HL-60/S4 (cell line): ENCODE measurements around the gene TSPAN16.
"Not testable (repeated sequence)": the region's sequence is repeated elsewhere in the genome, so short reads cannot be mapped to it uniquely, and the experiment has no call there.

Experiments used
- in situ Hi-C: fragments of 300-500 bp; cut with MboI; formaldehyde crosslinking; loops from 2 replicates; pipeline ENCODE4 v1.14.3; 2022; ENCODE audit warnings: low sequenced_read_pairs

The TSPAN16 gene

DNA sequence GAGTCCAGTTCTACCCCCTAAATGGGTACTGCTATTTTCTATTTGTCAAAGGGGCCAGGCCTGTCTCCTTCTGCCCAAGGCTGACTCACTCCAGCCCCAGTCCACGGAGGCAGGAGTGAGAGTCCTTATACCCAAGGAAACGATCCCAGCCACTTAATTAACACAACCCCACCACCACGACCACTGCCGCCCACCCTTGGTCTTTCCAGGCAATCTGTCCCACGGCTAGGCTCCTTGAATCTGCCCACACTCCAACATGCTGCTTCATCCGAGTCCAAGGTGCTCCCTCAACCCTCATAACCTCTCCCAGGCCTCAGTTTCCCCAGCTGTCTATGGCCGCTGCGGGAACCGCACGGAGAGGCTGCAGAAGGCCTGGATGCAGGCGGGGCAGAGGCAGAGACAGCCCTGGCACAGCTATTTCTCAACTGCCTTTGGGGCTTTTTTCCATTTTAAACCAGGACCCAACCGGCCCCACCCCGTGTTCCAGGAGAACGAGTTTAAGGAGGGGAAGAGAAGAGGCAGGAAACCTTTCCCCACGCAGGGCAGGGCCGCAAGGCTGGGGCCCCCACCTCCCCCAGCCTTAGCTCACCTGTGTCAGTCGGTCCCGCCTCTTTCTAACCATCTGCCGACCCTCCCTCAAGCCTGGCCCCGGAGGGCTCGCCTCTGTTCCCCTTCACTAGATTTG, 42.8 kb downstream of the TSPAN16 start:
- in situ Hi-C loops, result no loop called here

- in situ Hi-C loops, result no loop called here
Measured at GRCh38 chr19:11339254-11340098, 43.5 kb downstream of the TSPAN16 start, which contains the start of gene RAB3D. Gene RAB3D, minus strand, starts transcription at chr19:11339657. Its CDS starts 2,258 bp downstream, at chr19:11337399.

DNA sequence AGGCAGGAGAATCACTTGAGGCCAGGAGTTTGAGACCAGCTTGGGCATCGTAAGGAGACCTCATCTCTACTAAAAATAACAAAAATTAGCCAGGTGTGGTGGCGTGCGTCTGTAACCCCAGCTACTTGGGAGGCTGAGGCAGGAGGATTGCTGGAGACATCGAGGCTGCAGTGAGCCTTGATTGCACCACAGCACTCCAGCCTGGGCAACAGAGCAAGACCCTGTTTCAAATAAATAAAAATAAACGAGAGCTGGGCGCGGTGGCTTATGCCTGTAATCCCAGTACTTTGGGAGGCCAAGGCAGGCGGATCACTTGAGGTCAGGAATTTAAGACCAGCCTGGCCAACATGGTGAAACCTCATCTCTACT, 44.1 kb downstream of the TSPAN16 start:
- in situ Hi-C loops, result not testable (repeated sequence)

DNA sequence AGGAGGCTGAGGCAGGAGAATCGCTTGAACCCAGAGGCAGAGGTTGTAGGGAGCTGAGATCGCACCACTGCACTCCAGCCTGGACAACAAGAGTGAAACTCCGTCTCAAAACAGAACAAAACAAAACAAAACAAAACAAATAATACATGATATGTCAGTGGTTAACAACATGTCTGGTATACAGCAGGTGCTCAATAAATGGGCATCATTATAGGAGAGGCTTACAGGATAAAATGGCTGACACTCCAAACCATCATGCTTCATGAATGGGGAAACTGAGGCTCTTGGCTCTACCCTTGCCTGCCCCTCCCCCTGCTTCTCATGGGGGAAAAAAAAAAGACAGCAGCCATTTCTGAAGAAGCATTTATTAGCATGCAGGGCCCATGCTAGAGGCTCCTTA, 46.5 kb downstream of the TSPAN16 start:
- in situ Hi-C loops, result no loop called here

- in situ Hi-C loops, result no loop called here
Measured at GRCh38 chr19:11345122-11345803, 49.3 kb downstream of the TSPAN16 start.

- in situ Hi-C loops, result no loop called here
Measured at GRCh38 chr19:11346104-11346940, 50.4 kb downstream of the TSPAN16 start, which contains the start of the genes CCDC159 and TMEM205. Gene CCDC159, plus strand, starts transcription at chr19:11346519. Its CDS starts 88 bp downstream, at chr19:11346607. Gene TMEM205, minus strand, starts transcription at chr19:11346268. Its CDS starts 649 bp downstream, at chr19:11345619.

DNA sequence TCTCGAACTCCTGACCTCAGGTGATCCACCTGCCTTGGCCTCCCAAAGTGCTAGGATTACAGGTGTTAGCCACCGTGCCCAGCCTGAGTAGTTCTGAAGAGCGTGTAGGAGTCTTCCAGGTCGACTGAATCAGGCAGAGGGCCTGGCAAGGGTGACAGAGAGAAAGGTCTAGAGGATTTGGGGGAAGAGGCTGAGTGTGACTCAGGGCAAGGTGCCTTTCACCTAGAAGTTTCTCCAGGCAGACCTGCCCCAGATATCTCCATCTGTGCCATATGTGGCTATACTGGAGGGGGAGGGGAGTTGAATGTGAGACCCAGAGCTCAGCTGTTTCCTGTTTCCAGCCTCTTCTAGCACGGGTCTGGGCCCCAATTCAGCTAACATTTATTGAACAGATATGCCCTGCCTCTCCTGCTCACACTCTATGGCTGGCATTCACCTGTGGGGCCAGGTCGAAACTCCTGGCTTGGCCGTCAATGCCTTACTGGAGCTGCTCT, 51.6 kb downstream of the TSPAN16 start:
- in situ Hi-C loops, result no loop called here

DNA sequence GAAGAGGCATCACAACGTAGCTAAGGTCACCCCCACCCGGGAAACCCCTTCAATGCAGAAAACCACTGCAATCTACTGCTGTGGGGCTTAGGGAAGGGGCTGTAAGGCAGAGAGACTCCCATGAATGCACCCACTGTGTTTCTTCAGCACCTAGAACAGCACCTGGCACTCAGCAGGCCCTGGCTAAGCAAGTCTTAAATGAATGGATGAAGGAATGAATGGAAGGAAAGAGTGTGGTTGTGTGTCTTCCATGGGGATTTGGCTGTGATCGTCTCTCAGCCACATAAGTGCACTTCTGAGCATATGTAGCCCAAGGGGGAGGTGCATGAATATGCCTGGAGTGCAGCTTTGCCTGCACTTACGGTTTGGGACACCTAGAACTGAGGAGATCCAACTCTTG, 53.2 kb downstream of the TSPAN16 start:
- in situ Hi-C loops, result no loop called here

DNA sequence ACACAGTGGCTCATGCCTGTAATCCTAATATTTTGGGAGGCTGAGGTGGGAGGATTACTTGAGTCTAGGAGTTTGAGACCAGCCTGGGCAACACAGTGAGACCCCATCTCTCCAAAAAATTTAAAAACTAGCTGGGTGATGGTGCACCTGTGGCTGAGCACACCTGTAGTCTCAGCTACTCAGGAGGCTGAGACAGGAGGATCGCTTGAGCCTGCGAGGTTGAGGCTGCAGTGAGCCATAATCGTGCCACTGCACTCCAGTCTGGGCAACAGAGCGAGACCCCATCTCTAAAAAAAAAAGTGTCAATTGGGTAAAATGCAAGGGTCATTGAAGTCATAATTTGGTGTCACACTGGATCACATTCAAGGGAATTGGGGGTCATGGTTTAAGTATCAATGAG, 58.1 kb downstream of the TSPAN16 start:
- in situ Hi-C loops, result not testable (repeated sequence)

- in situ Hi-C loops, result no loop called here
Measured at GRCh38 chr19:11355160-11356073, 59.5 kb downstream of the TSPAN16 start, which contains the start of gene PLPPR2. Gene PLPPR2, plus strand, starts transcription at chr19:11355432. Its CDS starts 2,242 bp downstream, at chr19:11357674.

DNA sequence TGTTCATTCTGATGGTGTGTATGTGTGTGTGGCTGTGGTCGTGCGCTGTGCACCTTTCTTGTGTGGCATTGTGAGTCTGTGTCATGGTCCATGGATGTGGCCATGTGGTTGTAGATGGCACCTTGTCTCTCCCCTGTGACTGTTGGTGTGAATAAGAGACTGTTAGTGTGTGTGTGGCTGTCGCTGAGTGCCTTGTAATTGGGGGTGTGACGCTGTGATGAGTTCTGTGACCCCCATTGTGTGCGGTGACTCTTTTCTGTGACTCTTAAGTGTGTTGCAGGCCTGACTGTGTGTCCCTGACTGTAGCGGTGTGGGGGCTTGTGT, 60.1 kb downstream of the TSPAN16 start:
- in situ Hi-C loops, result no loop called here

- in situ Hi-C loops, result no loop called here
Measured at GRCh38 chr19:11356676-11357550, 61.0 kb downstream of the TSPAN16 start.

- in situ Hi-C loops, result no loop called here
Measured at GRCh38 chr19:11359421-11359820, 63.5 kb downstream of the TSPAN16 start.

GRCh38 chr19:11361037-11361770, 65.2 kb downstream of the TSPAN16 start:
- in situ Hi-C loops, result no loop called here

DNA sequence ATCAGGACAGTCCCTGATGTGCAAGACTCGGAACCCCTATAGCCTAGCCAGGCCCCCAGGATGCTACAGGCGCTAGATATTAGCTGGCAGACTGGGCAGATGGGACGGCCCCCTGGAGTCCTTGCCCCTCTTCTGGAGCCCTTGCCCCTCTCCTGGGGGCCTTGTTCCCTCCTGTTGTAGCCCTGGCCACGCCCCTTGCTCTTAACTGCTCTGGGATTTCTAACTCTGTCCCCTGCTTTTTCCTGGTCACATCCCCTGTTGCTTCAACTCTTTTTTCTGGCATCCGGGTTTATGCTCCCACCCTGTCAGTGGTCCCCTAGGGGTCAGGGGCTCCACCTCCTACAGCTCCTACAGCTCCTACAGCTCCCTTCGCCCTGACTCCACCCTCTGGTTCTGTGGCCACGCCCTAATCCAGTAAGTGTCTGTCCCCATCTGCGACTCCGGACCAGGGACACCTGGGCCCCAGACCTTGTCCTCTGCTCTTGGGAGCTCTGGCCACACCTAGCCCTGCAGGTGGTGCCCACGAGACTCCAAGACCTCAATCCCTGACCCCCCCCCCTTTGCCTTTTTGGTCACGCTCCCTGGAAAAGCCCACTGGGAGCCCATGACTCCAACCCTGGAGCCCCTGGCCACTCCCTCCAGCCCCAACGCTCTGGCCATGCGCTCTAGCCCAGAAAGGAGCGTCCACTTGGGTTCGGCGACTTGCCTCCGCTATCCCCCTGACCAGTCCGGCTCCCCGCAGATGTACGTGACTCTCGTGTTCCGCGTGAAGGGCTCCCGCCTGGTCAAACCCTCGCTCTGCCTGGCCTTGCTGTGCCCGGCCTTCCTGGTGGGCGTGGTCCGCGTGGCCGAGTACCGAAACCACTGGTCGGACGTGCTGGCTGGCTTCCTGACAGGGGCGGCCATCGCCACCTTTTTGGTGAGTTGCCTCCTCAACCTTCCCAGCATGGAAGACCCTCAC, 66.1 kb downstream of the TSPAN16 start:
- in situ Hi-C loops, result no loop called here

- in situ Hi-C loops, result no loop called here
Measured at GRCh38 chr19:11363881-11364280, 67.9 kb downstream of the TSPAN16 start.
